Upper lobe of right lung (tissue), 1 donor: Measurements from ENCODE around the gene PCCA. TPM values are rescaled to one million over a fixed set of nuclear protein-coding genes. Genes with fewer than 3 reads are reported as not detected.
"Not testable (repeated sequence)": the region's sequence is repeated elsewhere in the genome, so short reads cannot be mapped to it uniquely, and the experiment has no call there.

Experiments used
- ATAC-seq: fragments of 200-7000 bp; cut with Tn5 transposase; one replicate; pipeline ENCODE4 v1.9.1; 2020; ENCODE audit warnings: mild to moderate bottlenecking, moderate library complexity
- DNase-seq: peaks from one replicate; pipeline ENCODE4 v3.0.0-alpha.2; 2020
- H3K27ac ChIP-seq: fragments of 200-600 bp; one replicate; pipeline ENCODE4 v1.8.0; 2022
- H3K27me3 ChIP-seq: fragments of 200-600 bp; one replicate; pipeline ENCODE4 v1.8.0; 2022; ENCODE audit warnings: mild to moderate bottlenecking
- H3K36me3 ChIP-seq: fragments of 200-600 bp; one replicate; pipeline ENCODE4 v1.8.0; 2022
- H3K4me1 ChIP-seq: fragments of 200-600 bp; one replicate; pipeline ENCODE4 v1.8.0; 2022
- H3K4me3 ChIP-seq: fragments of 200-600 bp; one replicate; pipeline ENCODE4 v1.8.0; 2022; ENCODE audit warnings: mild to moderate bottlenecking
- H3K9me3 ChIP-seq: fragments of 200-600 bp; one replicate; pipeline ENCODE4 v1.8.0; 2022
- intact Hi-C: fragments of 100-400 bp; cut with DNase I; formaldehyde crosslinking; loops from one replicate; pipeline ENCODE4 v1.11.0; 2022
- total RNA-seq: library from RNA; stranded (reverse); fragmentation: NEBNext Ultra II Directional; extraction: Animal tissue kit (Norgen Biotek cat#: 25700); gene quantifications from one replicate; pipeline ENCODE4 v1.2.1, GENCODE V29; 2021
- TF ChIP-seq, protein P1 (sequence below): fragments of 200-600 bp; IDR thresholded peaks from one replicate; pipeline ENCODE4 v1.8.0; 2022; ENCODE audit warnings: antibody characterized with exemption
- donor health status: DM: no; HTN: yes; CAD: no; lungs with severe emphysema.

PCCA gene
- total RNA-seq, 1 donor from 2014 or later, result 34.7 TPM

- H3K9me3 ChIP-seq, result no peaks in the 10 kb centered on the region
- TF ChIP-seq, protein P1, sequence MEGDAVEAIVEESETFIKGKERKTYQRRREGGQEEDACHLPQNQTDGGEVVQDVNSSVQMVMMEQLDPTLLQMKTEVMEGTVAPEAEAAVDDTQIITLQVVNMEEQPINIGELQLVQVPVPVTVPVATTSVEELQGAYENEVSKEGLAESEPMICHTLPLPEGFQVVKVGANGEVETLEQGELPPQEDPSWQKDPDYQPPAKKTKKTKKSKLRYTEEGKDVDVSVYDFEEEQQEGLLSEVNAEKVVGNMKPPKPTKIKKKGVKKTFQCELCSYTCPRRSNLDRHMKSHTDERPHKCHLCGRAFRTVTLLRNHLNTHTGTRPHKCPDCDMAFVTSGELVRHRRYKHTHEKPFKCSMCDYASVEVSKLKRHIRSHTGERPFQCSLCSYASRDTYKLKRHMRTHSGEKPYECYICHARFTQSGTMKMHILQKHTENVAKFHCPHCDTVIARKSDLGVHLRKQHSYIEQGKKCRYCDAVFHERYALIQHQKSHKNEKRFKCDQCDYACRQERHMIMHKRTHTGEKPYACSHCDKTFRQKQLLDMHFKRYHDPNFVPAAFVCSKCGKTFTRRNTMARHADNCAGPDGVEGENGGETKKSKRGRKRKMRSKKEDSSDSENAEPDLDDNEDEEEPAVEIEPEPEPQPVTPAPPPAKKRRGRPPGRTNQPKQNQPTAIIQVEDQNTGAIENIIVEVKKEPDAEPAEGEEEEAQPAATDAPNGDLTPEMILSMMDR, result no peak
- no peaks in the 10 kb centered on the region for H3K36me3 ChIP-seq
- no peak overlapping the region for H3K27ac ChIP-seq
- no peaks in the 10 kb centered on the region for H3K27me3 ChIP-seq
- H3K4me3 ChIP-seq, result no peak overlapping the region
- ATAC-seq (no peak), DNase-seq (no peak)
- peaks cover 21% of the 10 kb centered on the region for H3K4me1 ChIP-seq
- intact Hi-C loops, result no loop called here
Measured at GRCh38 chr13:100090861-100091260, 2.0 kb downstream of the PCCA start.

DNA sequence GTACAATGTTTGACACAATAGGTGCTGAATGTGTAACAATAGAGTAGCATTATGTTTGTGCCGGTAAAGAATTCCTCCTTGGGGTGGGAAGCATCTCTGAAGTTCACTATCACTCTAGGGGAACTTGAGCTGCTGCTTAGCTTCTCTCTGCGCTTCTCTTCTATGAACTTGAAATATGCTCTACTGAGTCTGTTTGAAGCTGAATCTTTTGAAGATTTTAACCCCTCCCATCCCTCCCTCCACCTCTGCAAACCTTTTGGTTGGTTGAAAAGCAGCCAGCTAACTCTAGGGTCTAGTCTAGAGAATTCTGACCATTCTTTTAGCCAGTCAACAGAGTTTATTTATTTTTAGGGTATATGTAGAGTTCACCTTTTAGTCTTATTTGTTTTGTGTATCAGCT, 2.5 kb downstream of the PCCA start:
- TF ChIP-seq, protein P1, result no peak
- Histone ChIP-seq H3K4me1 (peaks cover 21% of the 10 kb centered on the region), H3K36me3 (no peaks in the 10 kb centered on the region), H3K27me3 (no peaks in the 10 kb centered on the region), H3K27ac (no peak overlapping the region), H3K4me3 (no peak overlapping the region), H3K9me3 (no peaks in the 10 kb centered on the region)
- intact Hi-C loops, result no loop called here
- no peak for ATAC-seq
- DNase-seq, result no peak

GRCh38 chr13:100092273-100092672, 3.4 kb downstream of the PCCA start:
- H3K9me3 ChIP-seq, ATAC-seq, H3K36me3 ChIP-seq, H3K27ac ChIP-seq, H3K4me3 ChIP-seq, DNase-seq, intact Hi-C loops, H3K27me3 ChIP-seq: not testable (repeated sequence)
- peaks cover 21% of the 10 kb centered on the region for H3K4me1 ChIP-seq

DNA sequence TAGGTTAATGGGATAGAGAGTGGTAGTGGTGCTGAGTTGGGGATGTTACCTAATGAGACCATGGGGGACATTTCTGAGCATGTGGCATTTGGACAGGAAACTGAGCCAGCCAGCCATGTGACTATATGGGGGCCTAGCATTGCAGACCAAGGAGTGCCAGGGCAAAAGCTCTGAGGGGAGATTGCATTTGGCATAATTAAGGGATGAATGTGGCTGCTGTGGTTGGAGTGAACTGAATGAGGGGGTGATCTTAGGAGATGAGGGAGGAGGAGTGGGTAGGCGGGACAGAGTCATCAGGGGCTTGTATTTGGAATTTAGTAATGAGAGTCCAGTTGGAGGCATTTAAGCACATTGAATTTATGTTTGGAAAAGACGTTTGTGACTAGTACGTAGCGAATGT, 6.6 kb downstream of the PCCA start:
- peaks cover 17% of the 10 kb centered on the region for H3K4me1 ChIP-seq
- TF ChIP-seq, protein P1, result no peak
- no peak overlapping the region for H3K27ac ChIP-seq
- H3K4me3 ChIP-seq, result no peak overlapping the region
- DNase-seq (no peak), ATAC-seq (no peak)
- no peaks in the 10 kb centered on the region for H3K27me3 ChIP-seq
- intact Hi-C loops, result no loop called here
- H3K9me3 ChIP-seq, result no peaks in the 10 kb centered on the region
- H3K36me3 ChIP-seq, result no peaks in the 10 kb centered on the region

- no peak overlapping the region for H3K4me3 ChIP-seq
- intact Hi-C loops, result no loop called here
- peaks cover 18% of the 10 kb centered on the region for H3K4me1 ChIP-seq
- no peaks in the 10 kb centered on the region for H3K36me3 ChIP-seq
- H3K27ac ChIP-seq, result no peak overlapping the region
- ATAC-seq (no peak), DNase-seq (no peak)
- no peaks in the 10 kb centered on the region for H3K9me3 ChIP-seq
- H3K27me3 ChIP-seq, result no peaks in the 10 kb centered on the region
- TF ChIP-seq, protein P1, result no peak
Measured at GRCh38 chr13:100096526-100096925, 7.6 kb downstream of the PCCA start.

DNA sequence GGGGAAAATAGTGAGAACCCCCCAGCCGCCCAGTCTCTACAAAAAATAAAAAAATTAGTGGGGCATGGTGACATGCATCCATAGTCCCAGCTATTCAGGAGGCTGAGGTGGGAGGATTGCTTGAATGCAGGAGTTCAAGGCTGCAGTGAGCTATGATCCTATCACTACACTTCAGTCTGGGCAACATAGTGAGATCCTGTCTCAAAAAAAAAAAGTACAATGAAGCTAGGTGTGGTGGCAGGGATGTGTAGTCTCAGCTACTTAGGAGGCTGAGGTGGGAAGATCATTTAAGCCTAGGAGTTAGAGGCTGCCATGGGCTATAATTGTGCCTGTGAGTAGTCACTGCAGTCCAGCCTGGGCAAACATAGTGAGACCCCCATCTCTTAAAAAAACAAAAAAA, 8.9 kb downstream of the PCCA start:
- H3K27me3 ChIP-seq, result no peaks in the 10 kb centered on the region
- peaks cover 18% of the 10 kb centered on the region for H3K4me1 ChIP-seq
- no peak overlapping the region for H3K4me3 ChIP-seq
- no peaks in the 10 kb centered on the region for H3K9me3 ChIP-seq
- ATAC-seq (no peak), DNase-seq (no peak)
- intact Hi-C loops, result no loop called here
- H3K27ac ChIP-seq, result no peak overlapping the region
- TF ChIP-seq, protein P1, result no peak
- no peaks in the 10 kb centered on the region for H3K36me3 ChIP-seq
